Activated CD4-positive, alpha-beta T cell treated with anti-CD3 and anti-CD28 coated beads, Interleukin-2, amount 50 U/mL, for 48 hours (primary cell): ENCODE results near the gene KIF2A.
A peak's percentile ranks its signal among the peaks of the same experiment; 100 is the strongest.

Experiments used
- DNase-seq, 2 experiments: peaks; one replicate each; pipeline ENCODE4 v3.0.0-alpha.2; 2020

KIF2A gene

DNA sequence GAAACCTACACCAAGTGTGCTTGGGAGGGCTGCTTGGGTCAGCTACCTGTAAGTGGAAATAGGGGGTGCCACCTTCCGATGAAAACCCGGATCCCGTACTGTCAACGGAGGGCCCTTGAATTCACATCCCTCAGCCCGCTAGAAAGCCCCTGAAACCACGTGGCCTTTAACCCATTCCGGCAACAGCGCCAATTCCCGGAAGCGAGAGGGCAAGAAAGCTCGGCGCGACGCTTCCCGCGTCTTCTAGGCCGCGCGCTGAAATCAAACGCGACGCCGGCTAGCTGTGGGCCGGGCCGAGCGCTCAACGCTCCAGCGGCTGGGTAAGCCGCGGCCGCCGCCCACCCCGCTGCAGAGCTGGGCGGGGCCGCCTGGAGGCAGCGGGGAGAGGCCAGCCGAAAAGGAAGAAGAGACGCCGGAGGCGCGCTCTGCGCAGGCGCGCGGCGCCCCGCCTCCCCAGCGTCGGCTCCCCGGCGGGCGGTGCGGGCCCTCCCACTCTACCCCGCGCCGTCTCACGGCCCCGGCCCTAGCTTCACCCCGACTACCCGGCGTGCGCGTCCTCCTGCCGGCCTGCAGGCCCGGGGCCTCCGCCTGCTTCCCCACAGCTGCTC lies at the start of gene KIF2A:
KIF2A (plus strand) TSS at position 492 of the 608 bp plus-strand sequence. CDS start 267 bp downstream, outside the sequence.
- DNase-seq: peak; percentile 90 to 92

DNA sequence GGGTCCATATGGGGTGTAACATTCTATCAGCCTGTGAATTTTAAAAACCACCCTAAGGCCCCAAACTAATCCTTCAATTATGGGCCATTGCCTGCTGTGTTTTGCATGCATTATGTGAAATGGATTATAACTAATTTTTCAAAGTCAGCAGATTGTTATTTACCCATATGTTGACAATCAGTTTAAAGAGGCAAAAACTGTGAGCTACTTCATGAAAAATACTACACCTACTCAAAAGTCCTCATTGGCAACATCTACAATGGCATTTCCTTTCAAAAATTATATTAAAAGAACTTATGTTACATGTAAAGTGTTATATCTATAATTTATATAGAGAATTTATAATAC lies 49.0 kb upstream of the KIF2A start:
- DNase-seq: no peak

DNA sequence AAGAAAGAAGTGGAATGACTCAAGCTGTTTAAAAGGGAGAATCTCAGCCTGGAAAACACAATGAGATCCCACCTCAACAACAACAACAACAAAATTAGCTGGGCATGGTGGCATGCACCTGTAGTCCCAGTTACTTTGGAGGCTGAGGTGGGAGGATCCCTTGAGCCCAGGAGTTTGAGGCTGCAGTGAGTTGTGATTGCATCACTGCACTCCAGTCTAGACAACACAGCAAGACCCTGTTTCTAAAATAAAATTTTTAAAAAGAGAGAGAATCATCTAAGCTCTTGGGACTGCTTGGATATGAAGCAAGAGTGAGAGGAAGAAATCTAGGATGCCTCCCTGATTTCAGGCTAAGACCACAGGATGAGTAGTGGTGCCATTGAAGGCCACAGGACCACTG lies 47.4 kb upstream of the KIF2A start:
- DNase-seq: no peak

DNA sequence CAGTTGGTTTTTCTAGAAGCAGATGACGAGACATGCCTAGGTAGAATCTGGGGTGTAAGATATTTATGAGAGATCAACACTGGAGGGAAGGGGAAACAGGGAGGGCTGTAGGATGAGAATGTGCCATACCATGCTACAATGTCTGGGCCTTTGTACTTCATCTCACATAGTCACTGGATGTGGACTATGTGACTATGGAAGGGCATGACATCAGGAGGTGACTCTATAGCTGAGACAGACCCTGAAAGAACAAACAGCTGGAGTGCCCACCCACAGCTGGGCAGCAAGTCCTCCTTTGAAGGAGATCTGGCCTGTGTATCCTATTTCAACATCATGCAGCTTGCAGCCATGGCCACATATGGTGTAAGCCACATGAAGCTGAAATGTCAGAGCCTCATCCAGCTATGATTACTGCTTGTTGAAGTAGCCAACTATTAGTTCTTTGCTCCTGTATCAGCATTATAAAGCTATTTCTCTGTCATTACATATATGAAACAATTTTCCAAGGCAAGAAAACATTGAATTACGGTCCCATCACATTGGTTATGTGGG lies 46.2 kb upstream of the KIF2A start:
- no peak for DNase-seq

DNA sequence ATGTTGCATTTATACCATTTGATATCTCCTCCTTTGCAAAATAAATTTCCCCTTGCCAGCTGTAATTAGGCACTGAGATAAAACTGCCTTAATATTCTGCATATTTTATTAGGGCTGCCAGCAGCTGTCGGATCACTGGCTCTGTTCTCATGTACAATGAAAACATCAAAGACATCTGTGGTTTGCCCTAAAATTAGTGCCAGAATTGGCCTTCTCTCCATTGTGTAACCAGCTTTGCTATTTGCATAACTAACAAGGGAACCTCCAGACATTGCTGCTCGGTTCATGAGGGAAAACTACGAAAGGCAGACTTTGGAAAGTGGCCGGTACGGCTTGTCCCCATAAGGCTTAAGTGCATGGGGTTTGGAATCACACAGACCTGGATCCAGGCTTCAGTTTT lies 45.5 kb upstream of the KIF2A start:
- no peak for DNase-seq

DNA sequence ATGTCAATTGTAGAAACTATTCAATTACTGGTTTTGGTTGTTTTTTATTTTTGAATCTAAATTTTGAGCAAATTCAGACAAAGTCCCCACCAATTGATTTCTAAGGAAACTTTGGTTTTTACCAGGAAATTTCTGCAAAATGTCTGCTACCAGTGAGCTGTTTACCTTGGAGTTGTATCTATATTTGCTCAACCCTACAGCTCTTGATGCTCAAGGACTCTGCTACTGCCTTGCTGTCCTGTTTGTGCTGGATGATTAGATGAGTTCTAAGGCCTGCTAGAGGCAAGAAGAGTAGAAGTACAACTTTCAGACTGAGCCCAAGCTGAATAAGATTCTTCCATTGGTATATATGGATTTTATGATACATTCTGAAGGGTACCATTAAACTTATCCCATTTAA lies 42.6 kb upstream of the KIF2A start:
- no peak for DNase-seq

DNA sequence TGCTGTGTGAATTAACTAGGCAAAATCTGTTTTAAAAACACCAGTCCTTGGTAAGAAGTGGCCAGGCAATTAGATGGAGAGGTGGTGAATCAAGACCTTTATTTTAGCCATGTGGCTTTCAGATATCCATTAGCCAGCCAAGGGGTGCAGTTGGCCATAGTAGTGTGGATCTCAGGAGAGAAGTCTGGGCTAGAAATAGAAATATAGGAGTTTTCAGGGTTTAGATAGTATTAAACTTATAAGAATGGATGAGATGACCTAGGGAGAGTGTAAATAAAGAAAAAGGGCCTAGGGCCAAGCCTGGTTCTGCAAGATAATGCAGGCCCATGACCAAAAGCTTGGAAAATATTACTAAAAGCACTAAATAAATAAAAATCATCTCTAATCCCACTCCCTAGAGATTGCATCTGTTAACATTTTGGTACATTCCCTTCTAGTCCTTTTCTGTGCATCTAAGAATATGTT lies 40.3 kb upstream of the KIF2A start:
- no peak for DNase-seq

DNA sequence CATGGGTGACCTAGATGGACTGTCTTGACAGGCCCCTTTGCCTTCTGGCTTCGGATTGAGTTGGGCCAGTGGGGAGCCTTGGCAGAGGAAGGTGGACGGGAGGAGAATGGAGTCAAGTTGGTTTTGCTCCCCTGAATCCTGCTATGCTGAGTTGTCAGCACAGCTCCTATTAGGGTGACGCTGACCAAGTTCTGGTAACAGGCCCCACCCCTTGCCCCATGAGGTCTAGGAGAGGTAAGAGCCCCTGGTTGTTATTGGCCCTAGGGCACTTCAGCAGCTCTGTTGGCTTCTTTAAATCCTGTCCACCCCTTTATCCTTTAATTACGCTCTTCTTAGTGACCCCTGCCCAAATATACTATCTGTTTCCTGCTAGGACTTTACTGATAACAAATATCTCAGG lies 39.4 kb upstream of the KIF2A start:
- no peak for DNase-seq

DNA sequence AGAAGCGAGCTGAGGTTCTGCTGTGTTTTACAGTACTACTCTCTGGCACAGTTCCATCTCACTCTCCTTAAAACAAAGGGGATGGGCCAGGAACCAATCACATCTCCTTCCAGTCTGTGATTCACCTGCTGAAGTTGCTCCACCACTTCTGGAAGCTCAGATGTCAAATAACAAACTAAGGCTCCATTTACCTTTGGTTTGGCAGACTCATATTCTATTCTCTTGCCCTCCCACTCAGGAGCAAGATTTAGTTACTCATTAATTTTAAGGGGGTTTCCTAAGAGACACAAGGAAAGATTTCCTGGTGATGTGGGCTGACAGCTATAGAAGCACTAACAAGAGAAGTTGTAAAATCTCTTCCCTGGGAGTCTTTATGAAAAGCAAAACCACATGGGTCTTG lies 37.8 kb upstream of the KIF2A start:
- no peak for DNase-seq

DNA sequence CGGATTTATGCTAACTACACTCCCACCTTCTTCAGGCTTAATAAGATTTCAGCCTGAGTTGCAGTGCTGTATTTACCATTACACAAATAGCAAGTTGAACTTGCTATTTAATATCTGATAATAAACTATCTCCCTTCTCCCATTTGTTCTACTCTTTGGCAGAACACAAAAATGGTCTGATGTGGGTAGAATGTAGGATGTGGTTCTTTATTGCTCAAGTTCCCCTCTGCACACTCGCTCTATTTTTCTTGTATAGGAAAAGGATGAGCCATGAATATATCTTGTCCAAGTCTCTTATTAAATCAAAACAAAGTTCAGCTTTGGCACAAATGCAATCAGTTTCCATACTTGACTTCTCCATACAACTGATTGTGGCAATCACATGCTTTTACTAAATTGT lies 37.2 kb upstream of the KIF2A start:
- no peak for DNase-seq

DNA sequence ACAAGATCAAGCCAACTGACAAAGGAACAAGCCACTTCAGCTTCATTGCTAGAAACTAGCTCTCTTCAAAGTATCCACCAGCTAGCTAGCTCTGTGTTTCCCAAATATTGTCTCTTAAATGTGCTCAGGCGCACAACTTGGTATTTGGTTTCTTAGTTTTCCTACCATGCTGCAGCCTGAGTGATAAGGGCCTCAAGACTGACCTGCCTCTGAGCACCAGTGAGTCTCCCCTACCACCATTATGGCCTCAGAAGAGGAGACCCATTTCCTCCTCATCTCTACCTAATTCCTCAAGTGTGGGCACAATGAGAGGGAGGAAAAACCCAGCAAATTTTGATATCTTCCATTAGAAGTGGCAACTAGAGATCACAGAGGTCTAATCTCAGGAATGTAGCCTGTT lies 34.6 kb upstream of the KIF2A start:
- DNase-seq: no peak

DNA sequence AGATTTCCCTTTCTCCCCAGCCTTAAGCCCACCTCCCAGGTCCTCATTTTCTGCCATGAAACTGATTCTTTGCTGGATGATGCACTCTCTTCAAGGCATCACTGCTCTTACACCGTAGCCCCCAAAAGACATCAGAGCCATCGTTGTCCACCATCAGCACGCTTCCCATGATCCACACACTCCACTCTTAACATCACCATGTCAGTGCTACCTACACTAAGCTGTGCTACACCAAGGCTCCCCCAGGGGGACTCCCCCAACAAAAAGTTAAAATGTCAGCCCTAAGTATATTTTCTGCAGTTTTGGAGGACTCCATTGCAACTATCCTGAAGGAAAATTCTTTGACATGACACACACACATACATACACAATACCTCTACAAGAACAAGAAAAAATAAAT lies 34.1 kb upstream of the KIF2A start:
- no peak for DNase-seq

DNA sequence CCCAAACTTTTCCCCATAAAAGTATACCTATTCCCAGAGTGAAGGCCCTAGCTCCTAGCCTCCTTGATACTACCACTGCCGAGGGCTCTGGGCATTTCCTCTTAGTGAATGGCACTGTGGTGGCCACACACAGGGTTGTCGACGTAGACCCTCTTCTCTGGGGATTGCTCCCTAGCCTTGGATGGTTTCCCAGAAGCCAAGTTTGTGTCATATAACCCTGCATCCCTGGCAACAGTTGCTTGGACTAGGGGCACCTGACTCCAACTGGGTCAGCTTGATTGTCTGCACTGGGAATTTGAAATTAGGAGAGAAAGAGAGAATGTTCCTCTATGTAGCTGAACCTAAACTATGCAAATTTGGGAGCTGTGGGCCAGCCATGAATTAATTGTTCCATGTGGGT lies 32.3 kb upstream of the KIF2A start:
- no peak for DNase-seq

DNA sequence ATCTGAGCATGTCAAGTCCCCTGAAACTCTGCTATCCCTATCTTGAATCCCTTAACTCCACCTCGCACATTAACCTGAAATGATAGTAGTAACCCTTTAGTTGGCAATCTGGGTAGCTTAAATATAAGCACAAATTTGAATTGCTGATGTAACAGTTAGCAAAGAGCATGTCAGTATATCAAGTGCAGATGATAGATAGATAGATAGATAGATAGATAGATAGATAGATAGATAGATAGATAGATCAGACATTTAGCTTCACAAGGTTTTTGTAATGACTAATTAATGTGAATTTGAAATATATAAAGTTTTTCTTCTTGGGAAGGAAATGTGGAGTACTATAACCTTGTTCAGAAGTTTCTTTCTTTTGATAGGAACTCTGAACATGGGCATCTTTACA lies 30.4 kb upstream of the KIF2A start:
- no peak for DNase-seq

DNA sequence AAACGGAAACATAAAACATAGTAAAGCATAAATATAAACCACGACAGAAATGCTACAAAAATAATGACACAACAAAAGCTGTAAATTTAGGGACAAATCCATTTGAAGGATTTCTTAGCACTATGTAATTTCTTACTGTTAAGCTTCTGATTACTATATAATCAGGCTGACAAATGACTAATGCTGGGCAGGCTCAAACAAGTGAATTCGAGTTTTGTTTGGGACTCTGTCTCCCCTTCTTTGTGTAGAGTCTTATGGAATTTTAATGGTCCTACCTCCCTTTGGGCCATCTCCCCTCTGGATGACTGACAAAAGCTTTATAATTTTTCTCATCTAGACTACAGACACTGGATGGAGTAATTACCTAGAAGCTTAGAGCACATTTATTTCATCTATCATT lies 24.6 kb upstream of the KIF2A start:
- no peak for DNase-seq

DNA sequence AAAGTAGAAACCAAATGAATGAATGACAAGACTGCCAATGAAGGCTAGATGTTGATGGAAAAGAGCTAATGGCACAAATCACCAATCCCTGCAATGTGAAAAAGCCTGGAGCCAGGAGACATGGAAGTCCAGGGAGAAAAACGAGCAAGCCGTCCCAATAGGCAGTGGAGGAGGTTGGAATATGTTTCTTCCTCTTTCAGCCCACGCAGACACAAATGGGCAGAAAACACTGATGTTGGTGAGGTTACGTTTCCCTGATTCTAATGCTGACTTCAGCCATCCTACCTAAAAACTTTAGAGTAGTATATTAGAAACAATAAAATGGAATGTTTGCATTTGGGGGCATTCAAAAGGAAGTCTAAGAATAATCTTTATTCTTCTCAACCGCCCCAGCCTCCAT lies 23.9 kb upstream of the KIF2A start:
- no peak for DNase-seq

DNA sequence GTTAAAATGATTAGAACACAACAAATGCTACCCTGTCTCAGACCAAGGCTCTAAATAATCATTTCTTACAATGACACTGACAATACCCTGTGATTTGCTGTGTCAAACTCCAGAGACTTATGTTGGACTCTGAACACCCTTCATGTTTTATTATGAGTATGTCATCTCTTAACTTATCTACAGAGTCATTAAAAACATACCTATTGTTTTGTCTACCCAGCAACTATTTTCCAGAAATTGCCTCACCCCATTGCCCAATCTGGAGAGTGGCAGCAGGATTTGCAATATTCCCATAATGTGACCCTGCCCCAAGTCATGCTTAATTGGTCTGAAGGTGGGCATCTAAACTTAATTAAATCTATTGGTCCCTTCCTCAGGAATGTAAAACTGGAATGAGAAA lies 23.0 kb upstream of the KIF2A start:
- no peak for DNase-seq

DNA sequence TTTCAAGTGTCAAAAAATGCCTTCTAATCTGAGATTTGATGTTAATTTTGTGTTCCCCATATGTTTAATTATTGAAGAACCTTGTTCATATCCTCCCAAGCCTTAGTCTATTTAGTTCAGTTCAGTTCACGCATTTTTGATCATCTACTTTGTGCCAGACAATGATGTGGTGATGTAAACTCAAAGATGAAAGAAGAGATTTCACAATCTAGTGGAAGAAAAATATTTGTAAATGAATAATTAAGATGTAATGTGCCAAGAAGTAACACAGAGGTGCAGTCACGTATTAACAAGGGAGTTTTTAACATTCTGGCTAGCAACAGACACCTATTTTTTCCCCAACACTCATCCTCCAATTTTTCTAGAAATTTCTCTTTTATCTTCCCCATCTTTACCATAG lies 22.1 kb upstream of the KIF2A start:
- DNase-seq: no peak

DNA sequence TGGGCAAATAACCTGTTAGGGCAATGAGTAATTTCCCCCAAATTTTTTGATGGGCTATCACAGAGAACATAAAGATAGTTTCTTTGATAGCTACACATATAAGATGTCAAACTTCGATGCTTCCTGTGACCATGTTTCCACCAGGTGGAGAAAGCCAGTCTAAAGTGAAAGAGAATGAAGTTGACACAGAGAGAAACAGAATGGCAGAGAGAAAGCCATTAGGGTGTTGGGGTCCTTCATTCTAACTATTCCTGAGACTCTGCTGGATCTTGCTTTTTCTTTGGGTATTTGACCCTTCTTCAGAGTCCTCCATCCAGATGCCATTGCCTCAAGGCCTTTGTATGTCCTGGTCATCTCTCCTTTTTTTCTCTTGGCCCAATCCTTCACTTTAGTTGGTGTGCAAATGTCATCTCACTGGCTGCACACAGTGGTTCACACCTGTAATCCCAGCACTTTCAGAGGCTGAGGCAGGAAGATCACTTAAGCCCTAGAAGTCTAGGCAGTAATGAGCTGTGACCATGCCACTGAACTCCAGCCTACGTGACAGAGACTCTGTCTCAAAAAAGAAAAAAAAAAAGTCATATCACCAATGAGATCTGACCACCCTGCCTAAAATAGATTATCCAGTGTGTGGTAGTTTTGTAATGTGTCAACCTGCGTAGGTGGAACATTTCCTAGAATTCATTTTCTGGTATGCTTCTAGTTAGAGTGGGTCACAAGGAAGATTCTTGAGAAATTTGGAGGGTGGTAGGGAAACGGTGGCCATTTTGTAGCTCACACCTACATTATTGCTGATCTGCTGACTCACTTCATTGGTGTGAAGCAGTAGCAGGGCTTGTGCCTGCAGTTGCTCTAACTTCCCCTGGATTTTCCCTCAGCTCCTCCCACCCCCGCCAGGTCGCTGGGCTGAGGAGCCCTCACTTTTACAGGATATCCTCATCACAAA lies 20.8 kb upstream of the KIF2A start:
- DNase-seq: peak; percentile 75 to 84

DNA sequence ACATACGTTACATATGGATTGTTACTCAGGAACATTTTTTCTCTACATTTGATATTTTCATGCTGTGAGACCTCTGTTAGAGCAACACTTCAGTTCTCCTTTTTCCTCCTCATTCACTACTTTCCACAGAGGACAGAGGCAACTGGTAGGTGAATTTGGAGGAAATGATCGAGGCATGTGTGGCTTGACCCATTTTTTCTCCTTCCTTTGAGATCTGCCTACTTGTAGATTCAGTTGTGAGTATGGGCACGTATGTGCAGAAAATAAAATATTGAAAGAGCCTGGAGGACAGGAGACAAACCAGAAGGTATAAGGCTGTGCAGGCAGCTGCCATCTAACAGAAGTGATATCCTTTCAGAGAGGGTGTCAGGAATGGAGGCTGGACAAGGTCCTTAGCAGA lies 19.2 kb upstream of the KIF2A start:
- no peak for DNase-seq

DNA sequence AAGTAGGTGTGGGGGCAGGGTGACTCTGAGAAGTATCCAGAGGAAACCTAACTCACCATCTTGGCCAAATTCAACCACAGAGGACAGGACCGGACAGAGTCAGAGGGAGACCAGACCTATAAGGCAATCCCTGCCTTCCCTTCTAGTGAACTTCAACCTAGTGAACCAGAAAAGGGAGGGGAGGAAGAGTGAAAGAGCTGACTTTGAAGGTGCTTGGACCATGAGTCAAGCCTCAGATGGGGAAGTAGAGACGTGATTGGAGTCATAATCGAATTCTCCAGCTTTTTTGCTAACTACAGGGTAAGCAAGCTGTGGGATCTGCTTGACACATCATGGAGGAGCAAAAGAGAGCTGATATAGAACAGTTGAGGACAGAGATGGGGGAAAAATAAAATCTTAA lies 18.8 kb upstream of the KIF2A start:
- no peak for DNase-seq

DNA sequence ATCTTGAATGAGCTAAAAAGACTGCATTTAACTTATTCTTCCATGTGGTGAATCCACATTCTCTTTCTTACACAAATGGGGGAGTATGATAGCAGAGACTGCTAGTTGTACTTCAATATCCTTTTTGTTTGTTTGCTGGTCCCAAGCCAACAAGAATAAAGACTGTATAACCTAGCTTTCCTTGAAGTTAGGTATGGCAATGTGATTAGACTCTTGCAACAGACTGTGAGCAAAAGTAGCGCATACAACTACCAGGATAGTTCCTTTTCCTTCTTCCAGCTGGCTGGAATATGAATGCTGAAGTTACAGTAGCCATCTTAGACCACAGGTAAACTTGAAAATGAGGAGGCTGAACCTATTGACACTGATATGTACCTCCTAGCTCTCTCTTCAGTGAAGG lies 17.9 kb upstream of the KIF2A start:
- no peak for DNase-seq

DNA sequence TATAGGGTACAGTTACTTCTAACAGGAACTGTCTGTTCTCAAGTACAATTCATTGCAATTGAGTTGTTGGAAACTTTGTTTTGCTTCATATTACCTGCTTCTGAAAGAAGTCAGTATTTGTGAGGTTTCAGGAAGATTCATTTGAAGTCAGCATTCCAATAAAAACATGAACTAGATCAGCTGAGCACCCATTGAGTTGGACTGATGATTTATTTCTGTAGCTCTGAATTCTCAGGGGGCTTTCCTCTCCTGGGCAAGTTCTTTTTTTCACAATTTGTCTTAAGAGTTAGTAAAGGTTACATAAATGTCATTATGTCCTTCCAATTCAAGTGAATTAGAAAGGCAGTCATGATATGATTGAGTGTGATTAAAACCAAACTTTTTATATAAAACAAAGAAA lies 16.2 kb upstream of the KIF2A start:
- DNase-seq: no peak

DNA sequence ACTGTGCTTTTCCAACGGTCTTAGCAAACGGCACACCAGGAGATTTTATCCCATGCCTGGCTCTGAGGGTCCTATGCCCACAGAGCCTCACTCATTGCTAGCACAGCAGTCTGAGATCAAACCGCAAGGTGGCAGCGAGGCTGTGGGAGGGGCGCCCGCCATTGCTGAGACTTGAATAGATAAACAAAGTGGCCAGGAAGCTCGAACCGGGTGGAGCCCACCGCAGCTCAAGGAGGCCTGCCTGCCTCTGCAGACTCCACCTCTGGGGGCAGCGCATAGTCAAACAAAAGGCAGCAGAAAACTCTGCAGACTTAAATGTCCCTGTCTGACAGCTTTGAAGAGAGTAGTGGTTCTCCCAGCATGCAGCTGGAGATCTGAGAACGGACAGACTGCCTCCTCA lies 14.2 kb upstream of the KIF2A start:
- DNase-seq: peak; percentile 56 to 65
